Neural progenitor cell (in vitro differentiated cells): ENCODE results near the gene CBLB.

Experiments
- CTCF ChIP-seq: fragments of 200-600 bp; sonication (generic); IDR thresholded peaks from 2 replicates; pipeline ENCODE4 v1.5.1; 2017; ENCODE audit warnings: antibody characterized with exemption, mild to moderate bottlenecking
- EZH2 ChIP-seq: fragments of 200-600 bp; sonication (generic); IDR thresholded peaks from 2 replicates; pipeline ENCODE4 v1.6.1; 2017; ENCODE audit warnings: antibody characterized with exemption, mild to moderate bottlenecking, moderate library complexity
- EZH2phosphoT487 ChIP-seq: fragments of 200-600 bp; sonication (generic); IDR thresholded peaks from 2 replicates; pipeline ENCODE4 v1.6.1; 2017; ENCODE audit warnings: antibody characterized with exemption

- TF ChIP-seq CTCF, result no peak
- TF ChIP-seq EZH2, result no peak
- TF ChIP-seq EZH2phosphoT487, result no peak
These were observed 101.0 kb downstream of the CBLB start for GRCh38 chr3:105767776-105768175.
